MM.1S (cell line): ENCODE data around the gene ZNF268.

Source experiments
- EZH2 ChIP-seq: fragments of 300-600 bp; sonication (generic); optimal IDR thresholded peaks from 2 replicates; pipeline ENCODE3; 2017; ENCODE audit warnings: low read depth, mild to moderate bottlenecking, antibody characterized with exemption, low read length, mixed read lengths
- TF ChIP-seq, protein P1 (sequence below): fragments of 300-600 bp; sonication (generic); IDR thresholded peaks from 2 replicates; pipeline ENCODE4 v1.5.1; 2016; ENCODE audit warnings: antibody characterized with exemption, low read length, mixed read lengths

DNA sequence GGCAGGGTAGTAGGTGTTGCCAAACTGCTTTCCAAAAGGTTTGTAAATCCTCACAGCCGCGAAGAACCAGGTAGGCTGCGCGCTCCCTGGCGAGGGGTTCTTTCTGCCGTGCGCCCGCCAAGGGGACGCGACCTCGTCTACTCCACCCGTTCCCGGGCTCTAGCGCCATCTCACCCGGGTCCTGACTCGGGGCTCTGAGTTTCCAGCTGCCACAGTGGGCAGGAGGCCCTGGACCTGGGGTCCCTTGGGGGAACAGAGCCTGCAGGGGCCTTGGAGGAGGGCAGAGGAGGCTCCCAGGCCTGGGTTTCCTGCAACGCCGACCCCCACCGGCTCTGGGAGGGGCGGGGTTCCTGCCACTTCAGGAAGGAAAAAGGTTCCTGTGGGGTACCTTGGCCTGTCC, 53.7 kb downstream of the ZNF268 start:
- TF ChIP-seq, protein P1, sequence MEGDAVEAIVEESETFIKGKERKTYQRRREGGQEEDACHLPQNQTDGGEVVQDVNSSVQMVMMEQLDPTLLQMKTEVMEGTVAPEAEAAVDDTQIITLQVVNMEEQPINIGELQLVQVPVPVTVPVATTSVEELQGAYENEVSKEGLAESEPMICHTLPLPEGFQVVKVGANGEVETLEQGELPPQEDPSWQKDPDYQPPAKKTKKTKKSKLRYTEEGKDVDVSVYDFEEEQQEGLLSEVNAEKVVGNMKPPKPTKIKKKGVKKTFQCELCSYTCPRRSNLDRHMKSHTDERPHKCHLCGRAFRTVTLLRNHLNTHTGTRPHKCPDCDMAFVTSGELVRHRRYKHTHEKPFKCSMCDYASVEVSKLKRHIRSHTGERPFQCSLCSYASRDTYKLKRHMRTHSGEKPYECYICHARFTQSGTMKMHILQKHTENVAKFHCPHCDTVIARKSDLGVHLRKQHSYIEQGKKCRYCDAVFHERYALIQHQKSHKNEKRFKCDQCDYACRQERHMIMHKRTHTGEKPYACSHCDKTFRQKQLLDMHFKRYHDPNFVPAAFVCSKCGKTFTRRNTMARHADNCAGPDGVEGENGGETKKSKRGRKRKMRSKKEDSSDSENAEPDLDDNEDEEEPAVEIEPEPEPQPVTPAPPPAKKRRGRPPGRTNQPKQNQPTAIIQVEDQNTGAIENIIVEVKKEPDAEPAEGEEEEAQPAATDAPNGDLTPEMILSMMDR = no peak
- no peak for TF ChIP-seq EZH2
